Mammary epithelial cell (primary cell): ENCODE measurements around the gene MUC13.

Experiments
- CTCF ChIP-seq, 2 donors: IDR thresholded peaks in 1 of 2; conservative IDR thresholded peaks in 1 of 2; 2 replicates each; pipeline ENCODE4 v1.5.1; 2011 to 2012; ENCODE audit warnings: inconsistent platforms in 2 of 2, low read length in 2 of 2, mild to moderate bottlenecking in 2 of 2, control low read depth in 1 of 2, low read depth in 1 of 2; ENCODE audit not compliant: insufficient read depth in 1 of 2; ENCODE audit errors: extremely low read depth in 1 of 2
- EZH2 ChIP-seq: IDR thresholded peaks from 2 replicates; pipeline ENCODE4 v1.6.1; 2012; ENCODE audit warnings: low read length, inconsistent platforms, borderline replicate concordance

GRCh38 chr3:124974691-124975090 is 40.1 kb upstream of the MUC13 start:
- TF ChIP-seq CTCF (conservative IDR thresholded peaks at IDR 0.05 in 1 of 2, IDR thresholded peaks at IDR 0.05 in 1 of 2; ENCODE audit: extremely low read depth in 1 of 2, insufficient read depth in 1 of 2, low read depth in 1 of 2, low read length in 2 of 2) (no peak), EZH2 (no peak)
